SIG-M5 treated with dmso at 0.1 percent for 504 hours (cell line): ENCODE data around the gene IL17RE.

Experiments
- DNase-seq: peaks from one replicate; lab custom pipeline; 2025; ENCODE audit not compliant: unreplicated experiment; lab: John Stamatoyannopoulos, UW

The IL17RE gene

DNA sequence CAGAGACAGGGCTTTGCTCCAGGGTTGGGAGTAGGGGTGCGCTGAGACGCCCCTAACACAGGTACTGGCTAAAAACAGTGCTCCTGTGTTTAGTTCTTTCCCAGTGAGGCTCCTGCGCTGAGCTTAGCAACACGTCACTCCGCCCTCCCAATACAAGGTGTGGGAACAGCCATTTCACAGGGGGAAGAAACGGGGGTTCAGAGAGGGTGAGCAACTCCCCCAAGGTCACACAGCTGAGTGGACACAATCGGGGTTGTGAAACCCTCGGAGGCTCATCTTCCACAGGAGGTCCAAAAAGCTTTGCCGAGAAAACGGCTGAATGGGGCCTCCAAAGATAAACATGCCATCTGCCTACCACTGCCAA is 48.9 kb downstream of the IL17RE start:
- DNase-seq = no peak

DNA sequence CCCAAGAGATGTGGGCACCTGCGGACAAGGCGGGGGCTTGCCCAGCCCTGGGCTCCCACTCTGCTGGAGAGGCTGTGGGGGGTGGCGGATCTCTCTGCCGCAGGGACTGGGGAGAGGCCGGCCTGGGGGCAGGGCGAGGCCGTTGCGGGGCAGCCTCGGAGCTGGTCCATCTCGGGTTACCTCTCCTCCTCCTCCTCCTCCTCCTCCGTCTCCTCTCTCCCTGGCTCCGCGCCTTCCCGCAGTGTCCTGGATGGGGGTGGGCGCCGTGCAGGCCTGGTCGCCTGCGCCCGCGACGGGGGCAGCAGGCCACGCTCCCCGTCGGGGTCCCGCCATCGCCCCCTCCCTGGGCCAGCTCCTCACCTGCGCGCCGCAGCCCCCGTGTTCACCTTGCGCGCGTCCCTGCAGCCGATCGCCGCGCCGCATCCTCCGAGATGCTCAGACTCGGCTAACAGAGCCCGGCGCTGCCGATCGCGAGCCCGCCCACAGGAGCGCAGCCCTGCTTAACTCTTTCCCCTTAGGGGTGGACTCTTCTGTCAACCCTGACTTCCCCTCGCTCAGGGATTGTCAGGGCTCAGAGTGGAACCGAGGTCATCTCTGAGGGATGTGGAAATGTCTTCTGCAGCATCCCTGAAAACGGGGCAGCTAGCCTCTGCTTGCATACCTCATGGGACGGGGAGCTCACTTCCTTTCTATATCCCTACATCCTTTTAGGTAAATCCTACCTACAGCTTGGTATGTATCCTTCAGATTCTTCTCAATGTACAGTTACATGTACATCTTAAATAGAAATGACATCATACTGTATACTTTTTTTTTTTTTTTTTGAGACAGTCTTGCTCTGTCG is 49.5 kb downstream of the IL17RE start, which contains the start of gene PRRT3:
Gene PRRT3 (minus strand): TSS at position 447 of the 844 bp plus-strand sequence. CDS start 2,293 bp downstream, outside the sequence.
- DNase-seq = peak; percentile 61

DNA sequence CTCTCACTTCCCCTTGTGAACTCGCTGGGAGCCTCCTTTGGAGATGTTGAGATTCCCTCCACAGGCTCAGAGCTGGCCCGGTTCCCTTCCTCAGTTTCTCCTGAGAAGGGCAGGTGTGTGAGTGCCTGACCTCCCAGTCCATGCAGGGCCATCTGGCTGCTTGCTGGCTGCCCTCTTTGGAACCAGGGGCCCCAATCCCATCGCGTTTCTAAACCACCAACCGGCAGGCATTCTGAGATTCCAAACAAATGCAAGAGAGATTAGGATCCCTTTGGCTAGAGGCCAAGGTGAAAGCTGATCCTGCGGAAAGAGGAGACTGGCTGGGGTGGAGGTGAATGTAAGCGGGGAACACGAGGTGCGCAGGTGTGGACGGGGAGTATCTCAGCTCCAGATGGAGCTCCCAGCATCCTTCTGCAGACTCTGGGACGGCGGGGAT is 52.4 kb downstream of the IL17RE start:
- no peak for DNase-seq

DNA sequence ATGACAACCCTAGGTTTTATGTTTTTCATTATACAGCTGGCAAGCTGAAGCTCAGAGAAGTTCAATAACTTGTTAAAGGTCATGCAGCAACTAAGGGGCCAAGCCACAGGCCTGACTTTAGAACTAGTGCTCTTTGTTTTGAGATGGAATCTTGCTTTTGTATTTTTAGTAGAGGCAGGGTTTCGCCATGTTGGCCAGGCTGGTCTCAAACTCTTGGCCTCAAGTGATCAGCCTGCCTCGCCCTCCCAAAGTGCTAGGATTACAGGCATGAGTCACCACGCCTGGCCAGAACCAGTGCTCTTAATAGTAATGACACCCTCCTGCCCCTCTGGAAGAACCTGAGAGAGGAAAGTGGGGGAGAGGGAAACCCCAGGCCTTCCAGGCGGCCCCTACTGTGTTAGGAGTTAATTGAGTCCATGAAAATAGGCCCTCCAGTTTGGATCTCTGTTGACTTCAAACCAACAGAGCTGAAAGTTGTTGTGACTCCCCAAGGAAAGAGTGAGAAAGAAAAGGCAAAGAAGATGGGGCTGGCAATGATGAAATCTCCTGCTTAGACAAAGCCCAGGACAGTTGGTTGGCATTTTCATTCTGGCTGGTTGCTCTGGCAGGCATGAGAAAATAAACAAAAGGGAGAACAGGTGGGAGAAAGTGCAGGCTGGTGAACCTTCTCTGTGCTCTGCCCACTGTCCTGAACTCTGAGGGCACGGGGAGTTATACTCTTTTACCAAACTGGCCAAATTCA is 53.1 kb downstream of the IL17RE start:
- no peak for DNase-seq

DNA sequence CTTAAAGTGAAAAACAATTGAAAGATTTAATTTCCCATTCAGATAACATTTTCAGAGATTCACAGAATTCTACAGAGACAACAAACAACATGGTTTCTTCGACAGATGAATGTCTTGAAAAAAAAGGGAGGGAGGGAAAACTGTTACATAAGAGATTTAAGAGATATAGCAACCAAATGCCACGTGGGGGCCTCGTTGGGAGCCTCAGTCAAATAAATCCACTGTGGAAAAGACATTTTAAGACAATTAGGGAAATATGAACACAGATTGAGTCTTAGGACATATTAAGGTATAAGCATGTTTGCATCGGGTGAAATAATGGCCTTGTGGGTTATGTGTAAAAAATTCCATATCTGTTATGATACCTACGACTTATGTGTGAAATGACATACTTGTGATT is 54.6 kb downstream of the IL17RE start:
- no peak for DNase-seq

DNA sequence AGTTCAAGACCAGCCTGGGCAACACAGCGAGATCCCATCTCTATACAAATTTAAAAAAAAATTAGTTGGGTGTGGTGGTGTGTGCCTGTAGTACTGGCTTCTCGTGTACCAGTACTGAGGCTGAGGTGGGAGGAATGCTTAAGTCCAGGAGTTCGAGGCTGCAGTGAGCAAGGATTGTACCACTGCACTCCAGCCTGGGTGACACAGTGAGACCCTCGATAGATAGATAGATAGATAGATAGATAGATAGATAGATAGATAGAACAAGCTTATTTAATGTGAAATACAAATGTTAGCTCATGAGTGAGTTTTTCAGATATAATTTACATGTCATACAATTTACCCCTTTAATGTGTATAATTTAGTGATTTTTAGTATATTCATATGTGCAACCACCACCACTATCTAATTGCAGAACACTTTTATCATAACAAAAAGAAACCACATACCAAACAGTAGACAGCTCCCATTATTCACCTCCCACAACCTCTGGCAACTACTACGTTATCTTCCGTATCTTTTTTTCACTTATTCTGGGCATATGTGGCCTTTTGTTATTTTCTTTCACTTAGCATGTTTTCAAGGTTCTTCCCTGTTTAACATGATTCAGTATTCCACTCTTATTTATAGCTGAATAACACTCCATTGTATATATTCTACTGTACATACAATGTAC is 62.7 kb downstream of the IL17RE start:
- no peak for DNase-seq
